ENCODE measurements around the gene MRPS10.

Gene MRPS10

GRCh38 chr6:42255050-42255449, 37.4 kb upstream of the MRPS10 start:
- peaks cover 22% of the 10 kb centered on the region for H3K36me3 ChIP-seq

GRCh38 chr6:42254505-42254904, 36.8 kb upstream of the MRPS10 start:
- no peaks in the 10 kb centered on the region for H3K9me3 ChIP-seq (ENCODE audit: severe bottlenecking)
- H3K36me3 ChIP-seq: peaks cover 22% of the 10 kb centered on the region
- DNase-seq: no peak
- no peaks in the 10 kb centered on the region for H3K27me3 ChIP-seq (ENCODE audit: insufficient read depth, low read depth, severe bottlenecking)
- no peak overlapping the region for H3K27ac ChIP-seq
- H3K4me3 ChIP-seq (ENCODE audit: low read depth, low read length): no peak overlapping the region
- TF ChIP-seq CTCF (IDR thresholded peaks at IDR 0.05; ENCODE audit: low read depth, low read length): no peak

More at GRCh38 chr6:42255050-42255449, 37.4 kb upstream of the MRPS10 start:
- Histone ChIP-seq H3K4me3 (ENCODE audit: low read depth, low read length) (no peak overlapping the region), H3K27ac (no peak overlapping the region), H3K27me3 (ENCODE audit: insufficient read depth, low read depth, severe bottlenecking) (no peaks in the 10 kb centered on the region), H3K9me3 (ENCODE audit: severe bottlenecking) (no peaks in the 10 kb centered on the region)
- no peak for DNase-seq
- TF ChIP-seq CTCF (IDR thresholded peaks at IDR 0.05; ENCODE audit: low read depth, low read length): no peak

GRCh38 chr6:42251911-42252637, 34.4 kb upstream of the MRPS10 start:
- Histone ChIP-seq H3K4me3 (ENCODE audit: low read depth, low read length) (no peak overlapping the region), H3K27ac (no peak overlapping the region), H3K27me3 (ENCODE audit: insufficient read depth, low read depth, severe bottlenecking) (no peaks in the 10 kb centered on the region), H3K9me3 (ENCODE audit: severe bottlenecking) (no peaks in the 10 kb centered on the region), H3K36me3 (peaks cover 22% of the 10 kb centered on the region)
- DNase-seq: no peak
- no peak for TF ChIP-seq CTCF (IDR thresholded peaks at IDR 0.05; ENCODE audit: low read depth, low read length)

GRCh38 chr6:42251500-42251899, 33.8 kb upstream of the MRPS10 start:
- H3K36me3 ChIP-seq: peaks cover 18% of the 10 kb centered on the region

GRCh38 chr6:42250274-42250931, 32.7 kb upstream of the MRPS10 start:
- no peak overlapping the region for H3K4me3 ChIP-seq (ENCODE audit: low read depth, low read length)
- H3K27ac ChIP-seq: peak overlapping the region; percentile 40
- H3K36me3 ChIP-seq: peaks cover 18% of the 10 kb centered on the region
- no peak for TF ChIP-seq CTCF (IDR thresholded peaks at IDR 0.05; ENCODE audit: low read depth, low read length)
- H3K9me3 ChIP-seq (ENCODE audit: severe bottlenecking): no peaks in the 10 kb centered on the region
- peak; percentile 38 for DNase-seq
- no peaks in the 10 kb centered on the region for H3K27me3 ChIP-seq (ENCODE audit: insufficient read depth, low read depth, severe bottlenecking)

More at GRCh38 chr6:42251500-42251899, 33.8 kb upstream of the MRPS10 start:
- Histone ChIP-seq H3K27me3 (ENCODE audit: insufficient read depth, low read depth, severe bottlenecking) (no peaks in the 10 kb centered on the region), H3K4me3 (ENCODE audit: low read depth, low read length) (no peak overlapping the region), H3K27ac (no peak overlapping the region), H3K9me3 (ENCODE audit: severe bottlenecking) (no peaks in the 10 kb centered on the region)
- no peak for DNase-seq
- TF ChIP-seq CTCF (IDR thresholded peaks at IDR 0.05; ENCODE audit: low read depth, low read length): no peak

Data from WERI-Rb-1 (cell line).